ENCODE data around the gene FASLG. TPM values are rescaled to one million over a fixed set of nuclear protein-coding genes. Genes with fewer than 3 reads are reported as not detected.
A peak's percentile ranks its signal among the peaks of the same experiment; 100 is the strongest.

FASLG gene
- total RNA-seq, 3 donors from 2014 or later (not counting 1 experiment from before 2014, with no cell fraction given): 22.1 to 44.5 (median 24.1) TPM

DNA sequence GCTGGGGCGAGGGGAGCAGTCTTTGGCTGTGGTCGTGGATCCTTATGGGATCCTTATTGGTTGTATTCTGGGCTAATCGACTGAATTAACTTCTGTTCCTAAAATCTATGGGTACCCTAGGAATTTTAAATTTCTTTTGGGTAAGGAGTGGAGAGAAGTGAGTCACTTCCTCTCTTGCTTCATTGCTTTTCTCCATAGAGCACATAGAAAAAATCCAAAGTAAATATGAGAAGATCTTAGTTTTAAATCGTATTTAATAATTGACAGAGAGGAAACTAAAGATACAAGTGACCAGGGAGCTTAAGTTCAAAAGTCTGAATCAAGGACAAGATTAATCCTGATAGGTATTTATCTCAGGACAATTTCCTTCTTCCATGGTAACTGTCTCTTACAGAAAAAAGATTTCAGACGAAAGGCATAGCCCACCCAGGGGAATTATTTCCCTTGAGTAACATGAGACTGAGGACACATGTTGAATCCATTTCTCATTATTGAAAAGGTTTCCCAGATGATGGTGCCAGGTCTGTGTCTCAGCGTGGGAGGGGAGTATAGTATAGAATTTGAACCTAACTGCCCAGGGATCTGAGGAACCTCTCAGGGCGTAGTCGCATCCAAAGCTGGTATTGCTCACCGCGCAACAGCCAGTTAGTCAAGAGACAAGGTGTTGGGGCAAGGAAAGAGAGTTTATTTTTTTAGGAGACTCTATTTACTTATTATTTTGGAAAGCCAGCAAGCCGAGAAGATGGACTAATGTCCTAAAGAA lies 28.7 kb upstream of the FASLG start:
- H3K27ac ChIP-seq (ENCODE audit: low read length): peak overlapping the region; percentile 63
- H3K4me1 Mint-ChIP-seq: peaks cover 28 to 30% of the 10 kb centered on the region in 2 donors

DNA sequence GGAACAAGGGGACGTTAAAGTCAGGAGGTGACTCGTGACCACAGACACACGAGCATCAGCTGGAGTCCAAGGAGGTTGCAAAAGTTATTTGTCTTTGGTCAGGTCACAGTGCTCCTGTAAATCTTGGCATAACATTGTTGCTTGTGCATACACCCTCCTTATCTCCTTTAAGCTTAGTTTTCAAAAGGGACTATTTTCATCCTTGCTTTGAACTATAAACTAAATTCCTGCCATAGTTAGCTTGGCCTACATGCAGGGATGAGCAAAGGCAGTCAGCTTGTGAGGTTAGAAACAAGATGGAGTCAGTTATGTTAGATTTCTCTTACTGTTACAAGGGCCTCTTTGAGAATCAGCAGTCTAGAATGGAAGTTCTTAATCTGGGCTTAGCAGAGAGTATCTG lies 28.0 kb upstream of the FASLG start:
- H3K9me3 ChIP-seq (ENCODE audit: control insufficient read depth, insufficient read depth, low read length): no peaks in the 10 kb centered on the region
- H3K27me3 ChIP-seq (ENCODE audit: control insufficient read depth, insufficient read depth, low read length): no peaks in the 10 kb centered on the region
- H3K4me3 ChIP-seq (ENCODE audit: low read length): no peak overlapping the region
- TF ChIP-seq, protein P1, sequence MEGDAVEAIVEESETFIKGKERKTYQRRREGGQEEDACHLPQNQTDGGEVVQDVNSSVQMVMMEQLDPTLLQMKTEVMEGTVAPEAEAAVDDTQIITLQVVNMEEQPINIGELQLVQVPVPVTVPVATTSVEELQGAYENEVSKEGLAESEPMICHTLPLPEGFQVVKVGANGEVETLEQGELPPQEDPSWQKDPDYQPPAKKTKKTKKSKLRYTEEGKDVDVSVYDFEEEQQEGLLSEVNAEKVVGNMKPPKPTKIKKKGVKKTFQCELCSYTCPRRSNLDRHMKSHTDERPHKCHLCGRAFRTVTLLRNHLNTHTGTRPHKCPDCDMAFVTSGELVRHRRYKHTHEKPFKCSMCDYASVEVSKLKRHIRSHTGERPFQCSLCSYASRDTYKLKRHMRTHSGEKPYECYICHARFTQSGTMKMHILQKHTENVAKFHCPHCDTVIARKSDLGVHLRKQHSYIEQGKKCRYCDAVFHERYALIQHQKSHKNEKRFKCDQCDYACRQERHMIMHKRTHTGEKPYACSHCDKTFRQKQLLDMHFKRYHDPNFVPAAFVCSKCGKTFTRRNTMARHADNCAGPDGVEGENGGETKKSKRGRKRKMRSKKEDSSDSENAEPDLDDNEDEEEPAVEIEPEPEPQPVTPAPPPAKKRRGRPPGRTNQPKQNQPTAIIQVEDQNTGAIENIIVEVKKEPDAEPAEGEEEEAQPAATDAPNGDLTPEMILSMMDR (IDR thresholded peaks at IDR 0.05): no peak
- intact Hi-C loops (cut with micrococcal nuclease): no loop called here
- peaks cover 28 to 30% of the 10 kb centered on the region in 2 donors for H3K4me1 Mint-ChIP-seq
- peaks cover 14% of the 10 kb centered on the region for H3K4me1 ChIP-seq (ENCODE audit: control insufficient read depth, insufficient read depth, low read length)
- DNase-seq: no peak
- no peak overlapping the region for H3K4me3 Mint-ChIP-seq
- peak overlapping the region in 1 of 2 donors; percentile 84 for H3K27ac Mint-ChIP-seq
- H3K9me3 Mint-ChIP-seq: no peaks in the 10 kb centered on the region
- H3K27me3 Mint-ChIP-seq (ENCODE audit: low read depth in 2 of 2): no peaks in the 10 kb centered on the region
- no peak for ATAC-seq
- no peaks in the 10 kb centered on the region for H3K36me3 Mint-ChIP-seq
- no peak overlapping the region for H3K27ac ChIP-seq (ENCODE audit: low read length)
- 42% methylated on average over 3 of the region's 3 CpGs for WGBS (ENCODE audit: insufficient coverage)
- no peaks in the 10 kb centered on the region for H3K36me3 ChIP-seq (ENCODE audit: control insufficient read depth, insufficient read depth, low read length)

More for the DNA sequence above, 28.7 kb upstream of the FASLG start:
- Histone ChIP-seq H3K36me3 (ENCODE audit: control insufficient read depth, insufficient read depth, low read length) (no peaks in the 10 kb centered on the region), H3K27me3 (ENCODE audit: control insufficient read depth, insufficient read depth, low read length) (no peaks in the 10 kb centered on the region), H3K4me3 (ENCODE audit: low read length) (no peak overlapping the region), H3K4me1 (ENCODE audit: control insufficient read depth, insufficient read depth, low read length) (peaks cover 14% of the 10 kb centered on the region), H3K9me3 (ENCODE audit: control insufficient read depth, insufficient read depth, low read length) (no peaks in the 10 kb centered on the region)
- DNase-seq: no peak
- Mint-ChIP-seq H3K9me3 (no peaks in the 10 kb centered on the region), H3K4me3 (peak overlapping the region; percentile 76), H3K27me3 (ENCODE audit: low read depth in 2 of 2) (no peaks in the 10 kb centered on the region), H3K36me3 (no peaks in the 10 kb centered on the region), H3K27ac (peak overlapping the region; percentile 68 to 84)
- intact Hi-C loops (cut with micrococcal nuclease): no loop called here
- TF ChIP-seq, protein P1 (IDR thresholded peaks at IDR 0.05): no peak
- 93% methylated on average over 10 of the region's 11 CpGs for WGBS (ENCODE audit: insufficient coverage)
- peak in 1 of 3 donors; percentile 18 for ATAC-seq

DNA sequence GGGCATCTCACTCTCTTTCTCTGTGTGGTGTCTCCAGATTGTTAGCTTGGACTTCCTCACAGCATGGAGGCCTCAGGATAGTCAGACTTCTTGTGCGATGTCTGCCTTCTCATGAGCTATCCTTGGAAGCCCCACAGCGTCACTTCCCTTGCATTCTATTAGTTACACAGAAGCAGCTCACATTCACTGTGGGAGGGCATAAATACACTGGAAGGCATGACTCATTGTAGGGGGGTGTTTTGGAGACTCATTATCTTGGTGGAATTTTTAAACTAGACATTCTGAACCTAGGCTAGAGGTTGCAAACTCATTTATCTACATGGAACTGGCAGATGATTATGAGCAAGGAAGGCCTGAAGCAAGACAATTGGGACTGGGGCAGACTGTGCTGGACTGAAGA lies 21.4 kb upstream of the FASLG start:
- intact Hi-C loops (cut with micrococcal nuclease): no loop called here
- Mint-ChIP-seq H3K27me3 (ENCODE audit: low read depth in 2 of 2) (no peaks in the 10 kb centered on the region), H3K27ac (peak overlapping the region; percentile 90 to 93), H3K4me1 (peaks cover 44 to 55% of the 10 kb centered on the region in 2 donors), H3K9me3 (no peaks in the 10 kb centered on the region), H3K4me3 (peak overlapping the region; percentile 10), H3K36me3 (no peaks in the 10 kb centered on the region)
- H3K4me3 ChIP-seq (ENCODE audit: low read length): no peak overlapping the region
- H3K27me3 ChIP-seq (ENCODE audit: control insufficient read depth, insufficient read depth, low read length): no peaks in the 10 kb centered on the region
- peaks cover 41% of the 10 kb centered on the region for H3K4me1 ChIP-seq (ENCODE audit: control insufficient read depth, insufficient read depth, low read length)
- TF ChIP-seq, protein P1 (IDR thresholded peaks at IDR 0.05): no peak
- peak overlapping the region; percentile 57 for H3K27ac ChIP-seq (ENCODE audit: low read length)
- H3K9me3 ChIP-seq (ENCODE audit: control insufficient read depth, insufficient read depth, low read length): no peaks in the 10 kb centered on the region
- ATAC-seq: no peak
- no peaks in the 10 kb centered on the region for H3K36me3 ChIP-seq (ENCODE audit: control insufficient read depth, insufficient read depth, low read length)
- DNase-seq: no peak
- WGBS (ENCODE audit: insufficient coverage): 92% methylated on average over 2 of the region's 2 CpGs
